HEK293 (cell line): ENCODE data around the gene LBHD1.

ENCODE experiments used
- CTCF ChIA-PET: fragments of 350-600 bp; formaldehyde crosslinking; extraction: SDS; loops from one replicate; lab custom pipeline; 2021; ENCODE audit warnings: antibody characterized with exemption; lab: Yijun Ruan, JAX
- POLR2A ChIA-PET: fragments of 300-600 bp; formaldehyde crosslinking; extraction: SDS; loops from one replicate; lab custom pipeline; 2020; ENCODE audit warnings: antibody characterized with exemption, inconsistent platforms; lab: Yijun Ruan, JAX
- H3K27ac ChIP-seq: fragments of 200-500 bp; sonication (Bioruptor generic); 2 replicates; pipeline ENCODE4 v1.5.1; 2014; ENCODE audit warnings: low read depth, low read length, control low read depth, inconsistent platforms; ENCODE audit errors: extremely low read depth
- H3K36me3 ChIP-seq, 2 experiments: fragments of 200-500 bp in 1 of 2; sonication (Bioruptor generic) in 1 of 2; 1 replicate in 1 of 2; 2 replicates in 1 of 2; pipeline ENCODE4 v1.5.1; 2014 to 2017; ENCODE audit warnings: inconsistent platforms in 2 of 2, low read length in 2 of 2; ENCODE audit not compliant: control insufficient read depth in 2 of 2, insufficient read depth in 1 of 2
- H3K4me1 ChIP-seq: fragments of 200-500 bp; sonication (Bioruptor generic); 2 replicates; pipeline ENCODE4 v1.5.1; 2014; ENCODE audit warnings: mild to moderate bottlenecking, low read length, inconsistent platforms; ENCODE audit not compliant: control insufficient read depth, insufficient read depth
- H3K4me3 ChIP-seq: 2 replicates; pipeline ENCODE4 v1.5.1; 2011; ENCODE audit warnings: low read depth, mild to moderate bottlenecking, control low read depth, low read length, moderate library complexity
- H3K9me3 ChIP-seq: fragments of 200-500 bp; sonication (Bioruptor generic); 2 replicates; pipeline ENCODE4 v1.5.1; 2014; ENCODE audit warnings: low read depth, low read length, inconsistent platforms; ENCODE audit not compliant: control insufficient read depth, insufficient read depth
- GLI4 ChIP-seq: fragments of 450-650 bp; formaldehyde crosslinking; IDR thresholded peaks from 2 replicates; pipeline ENCODE4 v1.5.1; 2016; ENCODE audit warnings: missing biosample characterization, missing genetic modification characterization
- KLF1 ChIP-seq: fragments of 450-650 bp; formaldehyde crosslinking; IDR thresholded peaks from 2 replicates; pipeline ENCODE4 v1.5.1; 2016; ENCODE audit warnings: missing biosample characterization, missing genetic modification characterization
- SP3 ChIP-seq: fragments of 450-650 bp; formaldehyde crosslinking; IDR thresholded peaks from 2 replicates; pipeline ENCODE4 v1.5.1; 2016; ENCODE audit warnings: missing biosample characterization, missing genetic modification characterization
- WT1 ChIP-seq: fragments of 450-650 bp; formaldehyde crosslinking; IDR thresholded peaks from 2 replicates; pipeline ENCODE4 v1.5.1; 2016; ENCODE audit warnings: missing biosample characterization, missing genetic modification characterization
- ZBTB17 ChIP-seq: fragments of 450-650 bp; formaldehyde crosslinking; IDR thresholded peaks from 2 replicates; pipeline ENCODE4 v1.5.1; 2016; ENCODE audit warnings: missing biosample characterization, missing genetic modification characterization
- ZFP37 ChIP-seq: fragments of 450-650 bp; formaldehyde crosslinking; IDR thresholded peaks from 2 replicates; pipeline ENCODE4 v1.5.1; 2016; ENCODE audit warnings: missing biosample characterization, missing genetic modification characterization
- ZFP69B ChIP-seq: fragments of 450-650 bp; formaldehyde crosslinking; IDR thresholded peaks from 2 replicates; pipeline ENCODE4 v1.5.1; 2016; ENCODE audit warnings: missing biosample characterization, missing genetic modification characterization
- ZNF121 ChIP-seq: fragments of 450-650 bp; formaldehyde crosslinking; IDR thresholded peaks from 2 replicates; pipeline ENCODE4 v1.5.1; 2016; ENCODE audit warnings: missing biosample characterization, missing genetic modification characterization
- ZNF146 ChIP-seq: fragments of 450-650 bp; formaldehyde crosslinking; IDR thresholded peaks from 2 replicates; pipeline ENCODE4 v1.5.1; 2016; ENCODE audit warnings: missing biosample characterization, missing genetic modification characterization
- ZNF16 ChIP-seq: fragments of 450-650 bp; formaldehyde crosslinking; IDR thresholded peaks from 2 replicates; pipeline ENCODE4 v1.5.1; 2016; ENCODE audit warnings: low read depth, missing biosample characterization, missing genetic modification characterization
- ZNF274 ChIP-seq, 2 experiments: fragments of 200-500 bp in 1 of 2; fragments of 450-650 bp in 1 of 2; sonication (Bioruptor generic) in 1 of 2; formaldehyde crosslinking in 1 of 2; IDR thresholded peaks; 2 replicates each; pipeline versions ENCODE4 v1.5.1 to v1.6.1; 2014 to 2016; ENCODE audit warnings: borderline replicate concordance in 1 of 2, inconsistent platforms in 1 of 2, low read length in 1 of 2, missing biosample characterization in 1 of 2, missing genetic modification characterization in 1 of 2
- ZNF280D ChIP-seq: fragments of 450-650 bp; formaldehyde crosslinking; IDR thresholded peaks from 2 replicates; pipeline ENCODE4 v1.5.1; 2016; ENCODE audit warnings: missing biosample characterization, missing genetic modification characterization
- ZNF292 ChIP-seq: fragments of 450-650 bp; formaldehyde crosslinking; IDR thresholded peaks from 2 replicates; pipeline ENCODE4 v1.5.1; 2016; ENCODE audit warnings: low read depth, missing biosample characterization, missing genetic modification characterization, borderline replicate concordance
- ZNF362 ChIP-seq: fragments of 450-650 bp; formaldehyde crosslinking; IDR thresholded peaks from 2 replicates; pipeline ENCODE4 v1.5.1; 2016; ENCODE audit warnings: missing biosample characterization, missing genetic modification characterization
- ZNF391 ChIP-seq: fragments of 450-650 bp; formaldehyde crosslinking; IDR thresholded peaks from 2 replicates; pipeline ENCODE4 v1.5.1; 2016; ENCODE audit warnings: low read depth, missing biosample characterization, missing genetic modification characterization, borderline replicate concordance
- ZNF48 ChIP-seq: fragments of 450-650 bp; formaldehyde crosslinking; IDR thresholded peaks from 2 replicates; pipeline ENCODE4 v1.5.1; 2016; ENCODE audit warnings: missing biosample characterization, missing genetic modification characterization
- ZNF501 ChIP-seq: fragments of 450-650 bp; formaldehyde crosslinking; IDR thresholded peaks from 2 replicates; pipeline ENCODE4 v1.5.1; 2016; ENCODE audit warnings: missing biosample characterization, missing genetic modification characterization
- ZNF600 ChIP-seq: fragments of 450-650 bp; formaldehyde crosslinking; IDR thresholded peaks from 2 replicates; pipeline ENCODE4 v1.5.1; 2016; ENCODE audit warnings: missing biosample characterization, missing genetic modification characterization
- ZNF660 ChIP-seq: fragments of 450-650 bp; IDR thresholded peaks from 2 replicates; pipeline ENCODE4 v1.5.1; 2018; ENCODE audit warnings: missing biosample characterization, mild to moderate bottlenecking, missing genetic modification characterization
- ZNF664 ChIP-seq: fragments of 450-650 bp; formaldehyde crosslinking; IDR thresholded peaks from 2 replicates; pipeline ENCODE4 v1.5.1; 2016; ENCODE audit warnings: missing biosample characterization, missing genetic modification characterization
- ZNF843 ChIP-seq: fragments of 450-650 bp; formaldehyde crosslinking; IDR thresholded peaks from 2 replicates; pipeline ENCODE4 v1.5.1; 2016; ENCODE audit warnings: missing biosample characterization, missing genetic modification characterization
- TF ChIP-seq, protein P1 (sequence below): fragments of 450-650 bp; formaldehyde crosslinking; IDR thresholded peaks from 2 replicates; pipeline ENCODE4 v1.5.1; 2016; ENCODE audit warnings: missing biosample characterization, missing genetic modification characterization
- TF ChIP-seq, protein P2 (sequence below): fragments of 450-650 bp; IDR thresholded peaks from 2 replicates; pipeline ENCODE4 v1.5.1; 2018; ENCODE audit warnings: missing biosample characterization, missing genetic modification characterization

The LBHD1 gene

GRCh38 chr11:62671236-62671607, 845 bp downstream of the LBHD1 start (continued):
- TF ChIP-seq ZNF280D (0 out of 2 replicates have a peak, but pooled peaks have one; percentile 23), WT1 (tag by site-specific recombination) (no peak), ZNF600 (peak; percentile 72), ZNF501 (tag by site-specific recombination) (peak; percentile 78; the same call in 1 of the 2 replicates), GLI4 (tag by site-specific recombination) (no peak), ZNF391 (tag by site-specific recombination) (peak; percentile 66; the same call in 1 of the 2 replicates), ZBTB17 (peak; percentile 89), ZFP37 (peak; percentile 33; the same call in 1 of the 2 replicates)
- TF ChIP-seq, protein P1, sequence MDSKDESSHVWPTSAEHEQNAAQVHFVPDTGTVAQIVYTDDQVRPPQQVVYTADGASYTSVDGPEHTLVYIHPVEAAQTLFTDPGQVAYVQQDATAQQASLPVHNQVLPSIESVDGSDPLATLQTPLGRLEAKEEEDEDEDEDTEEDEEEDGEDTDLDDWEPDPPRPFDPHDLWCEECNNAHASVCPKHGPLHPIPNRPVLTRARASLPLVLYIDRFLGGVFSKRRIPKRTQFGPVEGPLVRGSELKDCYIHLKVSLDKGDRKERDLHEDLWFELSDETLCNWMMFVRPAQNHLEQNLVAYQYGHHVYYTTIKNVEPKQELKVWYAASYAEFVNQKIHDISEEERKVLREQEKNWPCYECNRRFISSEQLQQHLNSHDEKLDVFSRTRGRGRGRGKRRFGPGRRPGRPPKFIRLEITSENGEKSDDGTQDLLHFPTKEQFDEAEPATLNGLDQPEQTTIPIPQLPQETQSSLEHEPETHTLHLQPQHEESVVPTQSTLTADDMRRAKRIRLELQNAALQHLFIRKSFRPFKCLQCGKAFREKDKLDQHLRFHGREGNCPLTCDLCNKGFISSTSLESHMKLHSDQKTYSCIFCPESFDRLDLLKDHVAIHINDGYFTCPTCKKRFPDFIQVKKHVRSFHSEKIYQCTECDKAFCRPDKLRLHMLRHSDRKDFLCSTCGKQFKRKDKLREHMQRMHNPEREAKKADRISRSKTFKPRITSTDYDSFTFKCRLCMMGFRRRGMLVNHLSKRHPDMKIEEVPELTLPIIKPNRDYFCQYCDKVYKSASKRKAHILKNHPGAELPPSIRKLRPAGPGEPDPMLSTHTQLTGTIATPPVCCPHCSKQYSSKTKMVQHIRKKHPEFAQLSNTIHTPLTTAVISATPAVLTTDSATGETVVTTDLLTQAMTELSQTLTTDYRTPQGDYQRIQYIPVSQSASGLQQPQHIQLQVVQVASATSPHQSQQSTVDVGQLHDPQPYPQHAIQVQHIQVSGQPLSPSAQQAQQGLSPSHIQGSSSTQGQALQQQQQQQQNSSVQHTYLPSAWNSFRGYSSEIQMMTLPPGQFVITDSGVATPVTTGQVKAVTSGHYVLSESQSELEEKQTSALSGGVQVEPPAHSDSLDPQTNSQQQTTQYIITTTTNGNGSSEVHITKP (tag by site-specific recombination): peak; percentile 83
- TF ChIP-seq, all 188 proteins: peak for 14

GRCh38 chr11:62669420-62670161, 2.5 kb downstream of the LBHD1 start:
- CTCF ChIA-PET: interaction anchor here (0.8 to 1.1 kb wide), 2 partner anchors 11 to 25 kb away, joined by 4 read pairs; no protein-coding TSS in a partner anchor
- no peak overlapping the region for H3K27ac ChIP-seq
- no peaks in the 10 kb centered on the region for H3K9me3 ChIP-seq
- POLR2A ChIA-PET: interaction anchor here (0.5 to 4.6 kb wide), 6 partner anchors 23 to 1067 kb away, joined by 3 to 59 read pairs (median 4); partner anchors contain the start of genes GANAB and STX5
- H3K4me1 ChIP-seq: no peaks in the 10 kb centered on the region
- no peak overlapping the region for H3K4me3 ChIP-seq
- peaks cover 3 to 45% of the 10 kb centered on the region in 2 experiments; a peak in 2 of 3 replicates for H3K36me3 ChIP-seq
- TF ChIP-seq, protein P2, sequence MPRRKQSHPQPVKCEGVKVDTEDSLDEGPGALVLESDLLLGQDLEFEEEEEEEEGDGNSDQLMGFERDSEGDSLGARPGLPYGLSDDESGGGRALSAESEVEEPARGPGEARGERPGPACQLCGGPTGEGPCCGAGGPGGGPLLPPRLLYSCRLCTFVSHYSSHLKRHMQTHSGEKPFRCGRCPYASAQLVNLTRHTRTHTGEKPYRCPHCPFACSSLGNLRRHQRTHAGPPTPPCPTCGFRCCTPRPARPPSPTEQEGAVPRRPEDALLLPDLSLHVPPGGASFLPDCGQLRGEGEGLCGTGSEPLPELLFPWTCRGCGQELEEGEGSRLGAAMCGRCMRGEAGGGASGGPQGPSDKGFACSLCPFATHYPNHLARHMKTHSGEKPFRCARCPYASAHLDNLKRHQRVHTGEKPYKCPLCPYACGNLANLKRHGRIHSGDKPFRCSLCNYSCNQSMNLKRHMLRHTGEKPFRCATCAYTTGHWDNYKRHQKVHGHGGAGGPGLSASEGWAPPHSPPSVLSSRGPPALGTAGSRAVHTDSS: peak; percentile 60
- no peak for TF ChIP-seq ZNF362 (tag by site-specific recombination)

DNA sequence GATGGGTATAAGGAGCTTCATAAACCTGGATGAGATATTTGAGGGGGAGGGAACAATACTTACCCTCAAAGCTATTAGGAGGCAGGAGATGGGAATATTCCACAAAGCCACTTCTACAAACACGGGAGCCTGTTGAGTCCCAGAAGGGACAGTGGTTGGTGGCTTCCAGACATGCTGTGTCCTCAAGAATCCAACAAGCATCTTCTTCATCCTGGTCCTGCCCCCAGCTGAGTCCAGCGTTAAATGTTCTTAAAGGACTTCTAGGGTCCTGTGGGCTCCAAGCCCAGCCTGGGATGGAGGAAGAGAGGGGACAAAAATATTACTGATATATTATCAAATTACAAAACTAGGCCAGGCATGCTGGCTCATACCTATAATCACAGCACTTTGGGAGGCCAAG, 4.6 kb downstream of the LBHD1 start:
- Histone ChIP-seq H3K4me3 (no peak overlapping the region), H3K36me3 (peaks cover 0 to 38% of the 10 kb centered on the region in 2 experiments; a peak in 2 of 3 replicates), H3K9me3 (no peaks in the 10 kb centered on the region), H3K4me1 (no peaks in the 10 kb centered on the region), H3K27ac (no peak overlapping the region)
- ChIA-PET POLR2A (interaction anchor here (0.5 to 2.0 kb wide), 13 partner anchors 8 to 112 kb away, joined by 3 to 8 read pairs (median 5); partner anchors contain the start of genes B3GAT3, EEF1G, GANAB and INTS5), CTCF (interaction anchor here (1.2 kb wide), 1 partner anchor 14 kb away, joined by 5 read pairs; no protein-coding TSS in a partner anchor)
- TF ChIP-seq ZNF121: no peak
- TF ChIP-seq ZNF664 (tag by site-specific recombination): no peak
- no peak for TF ChIP-seq ZNF660 (tag by site-specific recombination)
- no peak for TF ChIP-seq SP3
- no peak for TF ChIP-seq ZNF48 (tag by site-specific recombination)
- TF ChIP-seq ZNF292: no peak
- TF ChIP-seq KLF1 (tag by site-specific recombination): no peak
- TF ChIP-seq ZNF843: no peak
- TF ChIP-seq ZNF16: no peak
- TF ChIP-seq ZFP69B (tag by site-specific recombination): no peak
- TF ChIP-seq ZNF146 (tag by site-specific recombination): no peak
- TF ChIP-seq ZNF274 (IDR thresholded peaks at IDR 0.05; ENCODE audit: low read length): no peak
- TF ChIP-seq ZNF274 (tag by site-specific recombination; IDR thresholded peaks at IDR 0.05; ENCODE audit: borderline replicate concordance): no peak
